Upper lobe of left lung (tissue), 4 donors: ENCODE data around the gene SECTM1.

Source experiments
- POLR2A ChIP-seq, 4 donors: fragments of 450-650 bp; IDR thresholded peaks; one replicate each; pipeline ENCODE4 v1.5.1; 2016 to 2017; ENCODE audit warnings: antibody characterized with exemption in 4 of 4, mild to moderate bottlenecking in 2 of 4
- POLR2AphosphoS5 ChIP-seq, 2 donors: sonication (generic); formaldehyde crosslinking; IDR thresholded peaks; one replicate each; pipeline ENCODE4 v1.5.1; 2017; ENCODE audit warnings: antibody characterized with exemption in 2 of 2
- TF ChIP-seq, protein P1 (sequence below), 6 experiments: fragments of 450-650 bp in 4 of 6; fragments of 200-600 bp in 2 of 6; sonication (generic) in 2 of 6; IDR thresholded peaks; one replicate each; pipeline ENCODE4 v1.5.1; 2016 to 2019; ENCODE audit warnings: antibody characterized with exemption in 6 of 6

DNA sequence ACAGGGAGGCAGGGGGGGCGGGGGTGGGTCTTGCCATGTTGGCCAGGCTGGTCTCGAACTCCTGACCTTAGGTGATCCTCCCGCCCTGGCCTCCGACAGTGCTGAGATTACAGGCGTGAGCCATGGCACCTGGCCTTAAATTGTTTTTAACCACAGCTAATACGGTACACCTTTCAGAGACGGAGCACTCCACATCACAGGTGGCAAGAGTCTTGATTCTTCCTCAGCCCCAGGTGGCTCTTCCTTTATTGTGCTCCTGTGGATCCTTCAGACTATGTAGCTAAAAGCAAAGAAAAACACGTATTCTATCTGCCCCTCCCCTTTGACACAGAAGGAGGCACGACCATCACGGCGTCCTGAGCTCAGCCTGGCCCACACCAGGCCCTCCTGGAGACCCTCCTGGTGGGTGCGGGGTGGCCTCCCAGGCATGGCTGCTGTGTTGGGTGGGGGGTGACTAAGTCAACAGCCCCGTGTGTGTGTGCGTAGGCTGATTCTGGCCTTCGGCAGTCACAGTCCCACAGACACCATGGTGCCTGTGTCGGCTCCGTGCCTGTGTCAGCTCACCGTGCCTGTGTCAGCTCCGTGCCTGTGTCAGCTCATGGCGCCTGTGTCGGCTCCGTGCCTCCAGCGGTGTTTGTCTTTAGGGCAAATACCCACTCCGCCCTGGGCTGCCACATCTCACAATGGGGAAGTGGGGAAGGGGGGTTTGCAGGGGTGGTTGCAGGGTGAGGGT lies 10.8 kb upstream of the SECTM1 start:
- TF ChIP-seq, protein P1, sequence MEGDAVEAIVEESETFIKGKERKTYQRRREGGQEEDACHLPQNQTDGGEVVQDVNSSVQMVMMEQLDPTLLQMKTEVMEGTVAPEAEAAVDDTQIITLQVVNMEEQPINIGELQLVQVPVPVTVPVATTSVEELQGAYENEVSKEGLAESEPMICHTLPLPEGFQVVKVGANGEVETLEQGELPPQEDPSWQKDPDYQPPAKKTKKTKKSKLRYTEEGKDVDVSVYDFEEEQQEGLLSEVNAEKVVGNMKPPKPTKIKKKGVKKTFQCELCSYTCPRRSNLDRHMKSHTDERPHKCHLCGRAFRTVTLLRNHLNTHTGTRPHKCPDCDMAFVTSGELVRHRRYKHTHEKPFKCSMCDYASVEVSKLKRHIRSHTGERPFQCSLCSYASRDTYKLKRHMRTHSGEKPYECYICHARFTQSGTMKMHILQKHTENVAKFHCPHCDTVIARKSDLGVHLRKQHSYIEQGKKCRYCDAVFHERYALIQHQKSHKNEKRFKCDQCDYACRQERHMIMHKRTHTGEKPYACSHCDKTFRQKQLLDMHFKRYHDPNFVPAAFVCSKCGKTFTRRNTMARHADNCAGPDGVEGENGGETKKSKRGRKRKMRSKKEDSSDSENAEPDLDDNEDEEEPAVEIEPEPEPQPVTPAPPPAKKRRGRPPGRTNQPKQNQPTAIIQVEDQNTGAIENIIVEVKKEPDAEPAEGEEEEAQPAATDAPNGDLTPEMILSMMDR (IDR thresholded peaks at IDR 0.05) = no peak
- TF ChIP-seq POLR2A (IDR thresholded peaks at IDR 0.05) (no peak), POLR2AphosphoS5 (IDR thresholded peaks at IDR 0.05) (no peak)
